ENCODE data around the gene FBXL5.

Gene FBXL5

DNA sequence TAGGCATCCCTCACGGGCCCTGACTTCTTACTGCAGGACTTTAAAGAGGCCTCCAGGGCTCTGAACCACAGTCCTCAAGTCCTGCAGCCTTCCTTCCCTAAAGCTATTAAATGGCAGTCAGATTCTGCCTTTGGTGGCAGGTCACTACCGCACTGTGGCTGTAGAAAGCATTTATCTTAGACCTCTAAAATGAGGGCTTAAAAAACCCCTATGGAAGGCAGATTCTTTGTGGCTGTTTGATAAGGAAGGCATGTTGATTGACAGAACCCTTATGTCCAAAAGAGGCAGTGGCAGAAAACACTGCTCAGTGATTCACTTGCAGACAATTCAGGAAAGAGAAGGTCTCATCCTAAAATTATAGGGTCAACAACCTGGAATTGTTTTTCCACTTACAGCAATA lies 79.2 kb downstream of the FBXL5 start:
- TF ChIP-seq, protein P1, sequence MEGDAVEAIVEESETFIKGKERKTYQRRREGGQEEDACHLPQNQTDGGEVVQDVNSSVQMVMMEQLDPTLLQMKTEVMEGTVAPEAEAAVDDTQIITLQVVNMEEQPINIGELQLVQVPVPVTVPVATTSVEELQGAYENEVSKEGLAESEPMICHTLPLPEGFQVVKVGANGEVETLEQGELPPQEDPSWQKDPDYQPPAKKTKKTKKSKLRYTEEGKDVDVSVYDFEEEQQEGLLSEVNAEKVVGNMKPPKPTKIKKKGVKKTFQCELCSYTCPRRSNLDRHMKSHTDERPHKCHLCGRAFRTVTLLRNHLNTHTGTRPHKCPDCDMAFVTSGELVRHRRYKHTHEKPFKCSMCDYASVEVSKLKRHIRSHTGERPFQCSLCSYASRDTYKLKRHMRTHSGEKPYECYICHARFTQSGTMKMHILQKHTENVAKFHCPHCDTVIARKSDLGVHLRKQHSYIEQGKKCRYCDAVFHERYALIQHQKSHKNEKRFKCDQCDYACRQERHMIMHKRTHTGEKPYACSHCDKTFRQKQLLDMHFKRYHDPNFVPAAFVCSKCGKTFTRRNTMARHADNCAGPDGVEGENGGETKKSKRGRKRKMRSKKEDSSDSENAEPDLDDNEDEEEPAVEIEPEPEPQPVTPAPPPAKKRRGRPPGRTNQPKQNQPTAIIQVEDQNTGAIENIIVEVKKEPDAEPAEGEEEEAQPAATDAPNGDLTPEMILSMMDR (IDR thresholded peaks at IDR 0.05; ENCODE audit: control insufficient read depth, extremely low read depth, insufficient read depth): no peak
- no peak for DNase-seq (ENCODE audit: low read depth)
- no peak overlapping the region for H3K4me3 ChIP-seq (ENCODE audit: low read depth, low read length)

DNA sequence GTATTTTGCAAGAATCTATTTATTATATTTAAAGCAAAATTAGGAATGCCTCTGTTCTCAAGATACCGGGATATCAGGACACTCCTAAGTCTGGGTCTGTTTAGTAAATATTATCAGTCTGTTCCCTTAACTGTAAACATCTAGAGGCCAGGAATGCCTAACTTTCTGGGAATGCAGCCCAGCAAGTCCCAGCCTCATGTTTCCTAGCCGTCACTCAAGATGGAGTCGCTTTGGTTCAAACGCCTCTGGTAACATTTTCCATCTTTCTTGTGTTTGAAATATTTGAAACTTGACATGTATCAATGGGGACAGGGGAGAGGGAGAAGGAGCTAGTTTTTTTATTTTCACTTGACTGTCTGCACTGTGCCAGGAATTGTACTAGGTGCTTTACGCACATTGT lies 85.4 kb downstream of the FBXL5 start:
- DNase-seq (ENCODE audit: low read depth): no peak
- H3K4me3 ChIP-seq (ENCODE audit: low read depth, low read length): no peak overlapping the region
- TF ChIP-seq, protein P1 (IDR thresholded peaks at IDR 0.05; ENCODE audit: control insufficient read depth, extremely low read depth, insufficient read depth): no peak

DNA sequence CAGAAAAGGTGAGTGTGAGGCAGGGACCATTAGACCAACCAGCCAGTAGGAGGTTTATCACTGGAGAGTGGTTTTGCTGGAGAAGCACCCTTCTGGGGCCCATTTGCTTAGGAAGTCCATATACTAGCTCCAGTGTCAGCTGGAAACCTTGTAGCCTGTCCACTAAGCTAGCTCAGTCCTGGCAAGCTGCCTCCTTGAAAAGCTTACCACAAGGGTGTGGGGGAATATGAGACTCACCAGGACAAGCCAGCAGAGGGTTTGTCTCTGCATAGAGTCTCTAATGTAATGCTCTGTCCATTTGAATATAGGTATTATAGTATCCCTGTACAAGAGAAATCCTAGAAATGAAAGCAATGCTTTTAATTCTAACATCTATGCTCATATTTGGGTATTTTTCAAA lies 86.3 kb downstream of the FBXL5 start:
- no peak for DNase-seq (ENCODE audit: low read depth)
- TF ChIP-seq, protein P1 (IDR thresholded peaks at IDR 0.05; ENCODE audit: control insufficient read depth, extremely low read depth, insufficient read depth): no peak
- H3K4me3 ChIP-seq (ENCODE audit: low read depth, low read length): no peak overlapping the region

DNA sequence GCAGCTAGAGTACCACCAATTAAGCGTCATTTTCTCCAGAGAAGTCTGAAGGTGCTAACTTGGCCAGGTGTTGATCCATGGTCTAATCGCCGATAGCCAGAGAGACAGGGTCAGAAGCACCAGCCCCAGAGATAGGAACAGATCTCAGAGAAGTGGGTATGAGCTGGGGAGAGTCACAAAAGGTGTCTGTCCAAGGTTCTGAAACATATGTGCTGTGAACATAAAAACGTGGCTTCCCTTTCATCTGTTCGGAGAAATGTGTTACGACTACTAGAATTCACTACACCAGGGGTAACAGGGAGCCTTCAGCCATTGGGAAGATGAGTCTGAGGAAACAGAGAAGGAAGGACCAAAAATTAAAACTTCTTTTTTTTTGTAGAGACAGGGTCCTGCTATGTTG lies 91.3 kb downstream of the FBXL5 start:
- DNase-seq (ENCODE audit: low read depth): no peak
- no peak overlapping the region for H3K4me3 ChIP-seq (ENCODE audit: low read depth, low read length)
- TF ChIP-seq, protein P1 (IDR thresholded peaks at IDR 0.05; ENCODE audit: control insufficient read depth, extremely low read depth, insufficient read depth): no peak

DNA sequence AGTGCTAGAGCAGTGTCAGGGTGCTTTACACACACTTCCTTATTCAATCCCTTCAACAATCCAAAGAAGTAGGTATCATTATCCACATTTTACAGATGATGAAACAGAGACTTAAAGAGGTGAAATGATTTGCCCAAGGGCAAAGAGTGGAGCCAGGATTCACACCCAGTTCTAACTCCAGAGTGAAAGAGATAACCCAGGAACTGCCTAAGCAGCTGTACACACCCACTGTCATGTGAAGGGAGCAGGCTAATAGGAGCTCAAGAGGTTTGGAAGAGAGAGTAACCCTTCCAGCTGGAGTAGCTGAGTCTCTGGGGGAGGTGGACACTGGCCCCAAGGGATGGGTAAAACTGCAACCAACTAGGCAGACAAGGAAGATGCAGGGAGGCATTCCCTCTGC lies 92.5 kb downstream of the FBXL5 start:
- TF ChIP-seq, protein P1 (IDR thresholded peaks at IDR 0.05; ENCODE audit: control insufficient read depth, extremely low read depth, insufficient read depth): no peak
- H3K4me3 ChIP-seq (ENCODE audit: low read depth, low read length): no peak overlapping the region

DNA sequence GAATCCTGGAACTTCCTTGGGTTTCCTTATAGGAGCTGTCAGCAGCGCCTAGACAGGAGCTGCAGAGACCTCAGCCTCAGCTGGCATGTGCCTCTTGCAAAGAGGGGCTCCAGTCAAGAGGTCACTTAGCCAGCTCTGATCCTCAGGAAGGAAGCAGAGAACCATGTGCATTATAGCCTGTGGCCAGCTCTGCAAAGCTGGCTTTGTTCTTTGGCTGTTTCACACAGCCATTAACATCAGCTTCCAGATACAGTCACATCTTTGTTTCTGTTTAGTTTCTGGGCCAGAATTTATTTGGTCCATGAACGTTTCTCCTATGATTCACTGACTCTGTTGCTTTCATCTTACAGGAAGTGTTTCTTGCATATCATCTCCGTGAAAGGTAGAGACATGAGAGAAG lies 93.0 kb downstream of the FBXL5 start:
- TF ChIP-seq, protein P1 (IDR thresholded peaks at IDR 0.05; ENCODE audit: control insufficient read depth, extremely low read depth, insufficient read depth): no peak
- no peak for DNase-seq (ENCODE audit: low read depth)
- no peak overlapping the region for H3K4me3 ChIP-seq (ENCODE audit: low read depth, low read length)

More for the DNA sequence above, 92.5 kb downstream of the FBXL5 start:
- DNase-seq (ENCODE audit: low read depth): no peak

DNA sequence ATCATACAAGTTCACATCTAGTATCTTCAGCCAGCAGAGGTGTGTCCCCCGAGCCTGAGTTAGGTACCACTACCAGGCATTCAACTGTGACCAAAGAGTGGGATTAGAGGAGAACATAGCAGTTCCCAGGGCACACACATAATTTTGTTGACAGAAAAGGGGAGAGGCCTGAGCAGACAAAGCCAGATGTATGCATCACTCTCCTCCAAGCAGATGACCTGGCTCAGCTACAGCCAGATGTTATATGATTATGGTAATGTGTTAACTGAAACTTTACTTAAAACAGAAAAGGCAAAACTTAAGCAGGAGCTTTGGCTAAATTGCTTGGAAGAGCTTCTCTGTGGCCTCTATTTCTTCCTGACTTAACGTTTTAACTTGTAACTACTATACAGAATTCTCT lies 96.6 kb downstream of the FBXL5 start:
- TF ChIP-seq, protein P1 (IDR thresholded peaks at IDR 0.05; ENCODE audit: control insufficient read depth, extremely low read depth, insufficient read depth): no peak
- no peak overlapping the region for H3K4me3 ChIP-seq (ENCODE audit: low read depth, low read length)
- DNase-seq (ENCODE audit: low read depth): no peak

Measured in LNCaP clone FGC (cell line).